HG03045 (cell line): ENCODE data around the gene KLHL17.
"Not testable (repeated sequence)": the region's sequence is repeated elsewhere in the genome, so short reads cannot be mapped to it uniquely, and the experiment has no call there.

ENCODE experiments used
- ATAC-seq: cut with Tn5 transposase; IDR thresholded peaks from one replicate; pipeline ENCODE4 v1.9.1; 2021; ENCODE audit warnings: mild to moderate bottlenecking, moderate library complexity; ENCODE audit not compliant: unreplicated experiment

Gene KLHL17

DNA sequence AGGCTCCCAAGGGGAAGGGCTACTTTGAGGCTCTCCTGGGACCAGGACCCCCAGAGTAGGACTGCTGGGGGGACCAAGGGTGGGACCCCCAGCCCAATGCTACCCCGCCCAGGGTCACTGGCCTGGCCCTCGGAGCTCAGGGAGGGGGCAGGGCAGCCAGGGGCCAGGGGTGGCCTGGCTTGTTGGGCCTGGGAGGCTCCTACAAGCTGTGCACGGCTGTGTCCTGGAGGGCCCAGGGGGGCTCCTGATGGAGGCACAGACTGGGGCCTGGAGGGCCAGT lies 37.3 kb downstream of the KLHL17 start:
- no peak for ATAC-seq

DNA sequence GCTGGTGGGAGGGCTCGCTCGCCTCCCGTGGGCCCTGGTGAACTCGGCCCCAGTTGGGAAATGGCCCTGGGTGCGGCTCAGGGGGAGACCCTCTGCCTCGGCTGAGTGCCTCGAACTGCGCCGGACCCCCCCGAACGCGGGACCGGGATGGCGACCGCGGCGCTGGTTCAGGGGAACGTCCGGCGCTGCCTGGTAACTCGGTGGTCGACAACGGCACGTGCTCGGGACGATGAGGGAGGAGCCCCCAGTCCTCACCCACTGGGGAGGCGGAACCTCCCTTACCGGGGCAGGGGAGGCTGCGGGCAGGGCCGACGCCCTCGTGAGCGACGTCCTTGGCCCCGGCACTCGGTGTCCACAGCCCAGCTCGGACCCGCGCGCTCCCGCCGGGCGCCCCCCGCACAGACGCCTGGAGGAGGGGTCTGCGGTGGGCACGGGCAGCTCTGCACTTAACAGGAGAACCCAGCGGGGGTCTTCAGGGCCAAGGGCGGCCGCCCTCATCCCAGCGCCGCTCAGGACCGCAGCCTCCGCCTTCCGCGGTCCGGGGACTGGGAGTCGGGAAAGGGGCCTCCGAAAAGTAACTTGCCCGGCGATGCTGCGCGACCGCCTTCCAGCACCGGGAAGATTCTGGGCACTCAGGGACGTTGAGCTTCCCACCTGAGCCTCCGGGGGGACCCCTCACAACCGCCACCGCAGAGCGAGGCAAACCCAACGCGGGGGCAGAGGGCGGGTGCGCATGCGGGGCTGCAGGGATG lies 37.8 kb downstream of the KLHL17 start:
- no peak for ATAC-seq

DNA sequence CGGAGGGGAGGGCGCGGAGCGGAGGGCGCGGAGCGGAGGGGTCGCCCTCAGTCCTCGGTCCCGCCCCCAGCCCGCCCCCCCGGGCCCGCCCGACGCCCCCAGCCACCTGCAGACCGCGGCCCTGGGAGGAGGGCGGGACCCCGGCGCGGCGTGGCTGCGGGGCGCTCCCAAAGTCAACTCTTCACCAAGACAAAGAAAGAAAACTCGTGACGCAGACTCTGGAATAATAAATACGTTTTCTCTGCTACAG lies 38.3 kb downstream of the KLHL17 start:
- ATAC-seq: no peak

DNA sequence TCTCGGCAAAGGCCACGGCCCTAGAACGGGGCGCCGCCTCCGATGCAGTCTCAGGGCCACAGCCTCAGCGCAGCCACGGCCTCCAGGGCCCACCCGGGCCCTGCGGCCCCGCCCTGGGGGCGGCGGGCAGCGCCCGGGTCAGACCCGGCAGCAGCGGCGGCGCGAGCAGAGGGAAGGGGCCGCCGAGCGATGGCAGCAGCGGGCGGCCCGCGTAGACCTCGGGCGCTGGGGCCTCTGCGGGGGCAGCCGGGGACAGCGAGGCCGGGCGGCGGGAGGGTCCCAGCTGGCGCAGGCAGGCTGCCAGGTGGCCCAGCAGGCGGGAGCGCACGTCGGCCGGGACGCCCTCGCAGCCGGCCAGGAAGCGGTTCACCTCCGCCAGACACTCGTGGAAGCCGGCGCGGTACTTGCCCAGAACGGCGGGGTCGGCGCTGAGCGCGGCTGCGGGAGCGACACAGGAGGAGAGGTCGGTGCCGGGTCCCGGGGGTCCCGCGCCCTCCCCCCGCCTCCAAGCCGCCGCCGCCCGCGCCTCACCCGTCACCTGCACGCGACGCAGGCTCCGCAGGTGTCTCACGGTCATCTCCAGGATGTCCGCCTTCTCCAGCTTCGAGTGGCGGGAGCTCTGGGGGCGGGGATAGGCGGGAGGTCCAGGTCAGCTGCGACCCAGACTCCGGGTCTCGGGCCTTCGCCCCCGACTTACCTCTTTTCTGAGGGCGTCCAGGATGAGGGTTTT lies 38.8 kb downstream of the KLHL17 start:
- ATAC-seq: no peak

DNA sequence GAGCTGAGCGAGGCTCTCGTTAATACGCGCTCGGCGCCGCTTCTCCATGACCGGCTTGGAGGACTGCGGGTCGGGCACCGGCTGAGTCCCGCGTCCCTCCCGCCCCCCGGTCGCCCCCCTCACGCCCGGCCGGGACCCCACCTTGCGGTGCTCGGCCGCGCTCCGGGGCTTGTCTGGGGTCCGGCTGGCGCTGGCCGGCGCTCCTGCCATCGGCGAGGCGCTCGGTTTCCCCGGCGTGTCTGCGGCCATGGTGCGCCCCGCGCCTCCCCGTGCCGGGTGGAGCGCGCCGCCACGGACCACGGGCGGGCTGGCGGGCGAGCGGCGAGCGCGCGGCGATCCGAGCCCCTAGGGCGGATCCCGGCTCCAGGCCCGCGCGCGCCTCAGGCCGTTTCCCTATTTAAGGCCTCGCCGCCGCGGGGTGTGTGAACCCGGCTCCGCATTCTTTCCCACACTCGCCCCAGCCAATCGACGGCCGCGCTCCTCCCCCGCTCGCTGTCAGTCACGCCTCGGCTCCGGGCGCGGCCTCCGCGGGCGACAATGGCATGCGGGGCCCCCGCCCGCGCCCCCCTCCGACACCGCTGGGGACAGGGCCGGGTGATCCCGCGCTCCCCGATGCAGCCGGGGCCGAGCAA lies 39.5 kb downstream of the KLHL17 start, which contains the start of gene HES4:
Gene HES4, minus strand, starts transcription at position 373 of the 632 bp plus-strand sequence. Its CDS starts 124 bp downstream, at position 249.
- ATAC-seq: peak; percentile 40

DNA sequence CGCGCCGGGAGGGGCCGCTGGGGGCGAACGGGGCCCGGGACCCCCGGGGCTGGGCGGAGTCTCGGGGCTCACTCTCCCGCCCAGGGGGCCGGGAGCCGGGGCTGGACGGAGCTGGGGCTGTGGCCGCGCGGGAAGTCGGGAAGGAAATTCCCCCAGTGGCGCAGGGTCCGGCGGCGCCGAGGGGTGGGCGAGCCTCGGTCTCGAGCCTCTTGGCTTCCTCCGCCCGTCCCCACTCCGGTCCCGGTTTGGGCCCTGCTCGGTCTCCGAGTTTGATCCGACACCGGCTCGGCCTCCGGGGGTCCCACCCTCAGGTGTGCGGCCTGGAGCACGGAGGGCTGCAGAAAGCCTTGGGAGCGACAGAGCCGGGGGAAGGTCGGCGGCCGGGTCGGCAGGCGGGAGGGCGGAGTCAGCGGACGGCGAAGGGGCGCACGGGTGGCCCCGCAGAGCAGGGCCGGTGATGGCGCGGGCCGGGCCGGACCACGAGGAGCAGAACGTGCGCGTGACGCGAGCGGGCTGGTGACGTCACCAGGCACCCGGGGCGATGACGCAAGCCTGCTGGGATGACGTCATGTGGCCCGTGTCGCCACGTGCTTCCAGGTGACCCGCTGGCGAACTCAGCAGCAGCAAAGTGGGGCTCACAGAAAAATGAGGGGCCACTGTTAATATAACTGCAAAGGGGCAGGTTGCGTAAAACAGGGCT lies 40.1 kb downstream of the KLHL17 start:
- peak; percentile 23 for ATAC-seq

DNA sequence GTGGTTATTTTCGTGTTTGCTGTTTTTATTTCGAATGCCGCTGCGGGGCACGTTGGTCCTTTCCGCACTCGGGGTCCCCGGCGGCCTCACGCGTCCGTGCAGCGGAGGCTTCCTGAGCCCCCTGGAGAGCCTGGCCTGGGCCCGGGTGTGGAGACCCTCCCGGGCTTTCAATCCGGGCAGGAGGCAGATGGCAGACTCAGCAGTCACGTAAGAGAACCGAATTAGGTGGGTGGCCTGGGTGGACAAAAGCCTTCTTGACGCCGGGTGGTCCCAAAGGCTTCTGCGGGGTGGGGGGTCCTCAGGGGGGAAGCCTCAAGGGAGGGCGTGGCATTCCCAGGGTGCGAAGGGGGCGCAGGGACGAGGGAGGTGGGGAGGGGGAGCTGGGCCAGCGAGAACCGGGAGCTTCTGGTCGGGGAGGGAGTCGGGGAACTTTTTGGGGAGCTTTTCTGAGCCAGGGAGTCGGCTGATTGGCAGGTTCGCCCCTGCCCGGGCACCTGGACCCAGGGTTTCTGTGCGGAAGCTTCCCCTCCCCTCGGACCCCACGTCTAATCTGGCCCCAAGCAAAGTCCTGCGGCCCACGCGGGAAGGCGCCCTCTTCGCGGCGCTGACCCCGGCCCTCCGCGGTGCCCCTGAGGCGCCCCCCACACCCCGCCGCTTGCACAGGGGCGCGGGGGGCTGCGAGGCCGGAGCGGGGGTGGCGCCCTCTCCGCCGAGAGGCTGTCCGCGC lies 40.8 kb downstream of the KLHL17 start:
- no peak for ATAC-seq

DNA sequence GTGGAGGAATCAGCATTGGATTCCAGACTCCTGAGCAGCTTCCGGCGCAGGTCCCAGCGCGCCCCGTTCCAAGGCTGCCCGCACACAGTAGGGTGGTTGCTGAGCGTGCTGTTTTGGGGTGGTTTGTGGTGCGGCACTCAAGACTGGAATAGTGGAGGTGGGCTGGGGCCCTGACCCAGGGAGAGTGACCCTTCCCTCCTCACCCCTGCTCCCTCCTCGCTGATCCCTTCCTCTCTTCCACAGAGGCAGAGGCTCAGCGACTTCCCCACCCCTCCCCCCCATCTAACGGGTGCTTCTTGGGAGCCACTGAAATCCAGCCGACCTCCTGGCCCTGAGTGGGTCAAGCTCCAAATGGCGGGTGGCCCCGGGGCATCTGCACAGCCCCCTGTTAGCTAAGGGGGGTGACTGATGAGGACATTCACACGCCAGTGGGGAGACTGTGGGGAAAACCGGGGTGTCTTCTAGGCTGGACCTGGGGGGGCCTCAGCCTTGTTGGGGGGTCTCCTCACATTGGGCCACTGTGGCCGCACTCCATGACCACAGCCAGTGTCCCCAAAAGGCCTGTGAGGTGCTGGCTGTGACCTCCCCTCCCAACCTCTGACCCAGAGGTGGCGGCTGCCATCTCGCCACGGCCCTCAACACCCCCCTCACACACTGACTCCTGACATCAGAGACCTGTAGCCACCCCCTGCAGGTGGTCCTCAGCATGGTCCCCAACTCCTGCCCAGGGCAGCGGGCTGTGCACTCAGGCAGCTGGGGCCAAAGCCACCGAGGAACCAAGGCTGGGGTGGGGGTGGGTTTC lies 43.4 kb downstream of the KLHL17 start:
- ATAC-seq: no peak

DNA sequence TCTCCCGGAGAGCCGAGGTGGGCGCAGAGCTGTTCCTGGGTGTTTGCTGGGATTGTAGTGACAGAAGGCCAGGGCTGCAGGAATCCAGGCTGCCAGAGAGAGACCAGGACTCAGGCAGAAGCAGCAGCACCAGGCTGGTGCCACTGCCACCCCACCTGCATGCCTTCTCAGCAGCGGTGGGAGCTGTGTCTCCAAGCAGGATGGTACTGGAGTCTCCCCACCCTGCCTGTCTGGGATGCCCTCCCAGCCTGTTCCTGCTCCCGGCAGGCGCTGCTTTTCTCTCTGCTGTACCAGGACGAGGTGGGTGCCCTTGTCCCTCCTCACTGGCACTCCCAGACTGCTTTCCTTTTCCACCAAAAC lies 44.0 kb downstream of the KLHL17 start:
- no peak for ATAC-seq

DNA sequence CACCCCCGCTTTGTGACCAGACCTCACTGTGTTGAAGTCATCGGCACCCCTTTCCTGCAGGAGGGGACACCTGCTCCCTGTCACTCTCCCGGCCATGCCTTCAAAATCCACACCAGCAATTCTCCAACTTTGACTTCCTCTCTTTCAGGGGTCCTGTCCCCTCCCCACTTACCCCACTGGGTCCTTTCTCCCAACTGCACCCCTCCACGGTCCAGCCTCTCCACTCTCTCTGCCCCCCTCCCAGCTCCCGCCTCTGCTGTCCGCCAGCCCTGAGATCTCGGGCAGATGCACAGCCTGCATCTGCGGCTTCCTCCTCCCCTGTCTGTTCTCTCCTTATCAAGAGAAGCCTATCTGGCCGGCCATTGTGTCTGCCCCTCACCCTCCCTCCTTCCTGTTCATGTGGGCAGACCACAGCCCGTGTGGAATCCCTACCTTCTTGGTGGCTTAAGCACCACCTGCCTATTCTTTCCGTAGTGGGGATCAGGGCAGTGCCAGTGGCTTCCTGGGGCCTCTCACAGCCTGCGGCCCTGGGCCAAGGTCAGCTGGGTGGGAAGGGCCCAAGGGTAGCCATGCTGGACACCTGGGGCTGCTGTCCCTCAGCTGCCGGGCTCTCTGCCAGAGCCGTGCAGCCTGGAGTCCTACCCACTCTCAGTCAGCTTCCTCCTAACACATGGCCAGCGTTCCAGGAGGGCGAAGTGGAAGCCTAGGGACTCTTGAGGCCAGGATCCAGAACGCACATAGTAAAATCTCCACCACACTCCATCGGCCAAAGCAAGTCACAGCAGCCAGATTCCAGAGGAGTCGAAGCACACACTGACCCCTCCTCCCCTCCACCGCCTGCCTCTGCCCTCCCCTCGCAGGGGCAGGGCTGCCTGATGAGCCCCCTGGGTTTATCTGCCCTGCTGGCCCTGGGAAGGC lies 44.7 kb downstream of the KLHL17 start:
- ATAC-seq: no peak

DNA sequence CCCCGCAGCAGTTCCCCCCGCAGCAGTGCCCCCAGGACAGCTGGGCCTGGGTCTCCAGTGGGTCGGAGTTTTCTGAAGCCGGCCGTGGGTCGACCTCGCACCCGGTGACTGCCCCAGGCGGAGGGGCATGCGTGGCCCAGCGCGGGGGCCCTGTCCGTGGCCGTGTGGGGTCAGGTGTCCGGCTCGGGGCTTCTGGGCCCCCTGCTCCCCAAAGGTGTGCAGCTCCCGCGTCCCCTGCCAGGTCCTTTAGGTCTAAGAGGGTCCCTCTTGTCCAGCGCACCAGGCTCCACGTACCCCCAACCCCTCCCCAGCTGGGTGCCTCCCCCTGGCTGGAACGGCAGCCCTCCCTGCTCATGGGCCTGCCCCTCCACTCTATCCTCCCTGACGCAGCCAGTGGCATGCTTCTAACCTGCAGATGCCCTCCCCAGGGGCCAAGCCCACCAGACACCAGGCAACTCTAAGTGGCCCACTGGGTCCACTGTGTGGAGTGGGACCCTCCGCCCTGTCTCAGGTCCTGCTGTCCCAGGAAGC lies 45.5 kb downstream of the KLHL17 start:
- no peak for ATAC-seq

DNA sequence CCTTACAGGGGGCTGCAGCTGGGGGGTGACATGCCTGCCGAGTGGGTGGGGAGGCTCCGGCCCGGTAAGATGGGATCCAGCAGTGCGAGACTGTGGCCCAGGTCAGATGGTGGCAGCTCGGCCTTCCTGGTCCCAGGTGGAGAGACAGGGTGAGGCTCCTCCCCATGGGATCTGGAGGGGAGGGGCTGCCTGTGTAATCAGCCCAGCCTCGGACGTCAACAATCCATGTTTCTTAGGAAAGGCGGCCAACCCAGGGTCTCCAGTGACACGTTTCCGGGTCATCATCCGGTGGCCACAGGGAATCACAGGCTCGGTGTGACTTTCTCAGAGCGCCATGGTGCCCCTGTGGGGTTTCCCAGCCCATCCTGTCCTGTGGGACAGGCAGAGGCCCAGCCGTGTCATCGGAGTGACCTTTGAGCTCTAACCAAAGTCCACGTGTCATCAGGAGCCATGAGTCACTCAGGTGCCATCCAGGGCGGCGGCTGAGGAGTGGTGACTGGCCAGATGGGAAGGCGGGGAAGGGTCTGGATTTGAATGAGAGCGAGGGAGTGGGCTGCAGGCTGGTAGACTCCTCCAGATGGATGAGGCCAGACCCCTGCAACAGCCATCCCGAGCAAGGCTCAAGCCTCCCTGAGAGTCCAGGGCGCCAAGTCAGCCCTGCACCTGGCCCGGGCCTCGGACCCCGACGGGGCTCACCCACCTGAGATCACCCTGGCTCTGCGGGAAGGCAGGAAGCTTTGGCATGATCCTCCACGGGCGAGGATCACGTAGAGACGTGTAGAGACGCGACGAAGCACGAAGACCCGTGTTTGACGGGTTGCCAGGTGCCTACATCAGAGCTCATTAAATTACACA lies 46.1 kb downstream of the KLHL17 start:
- no peak for ATAC-seq

DNA sequence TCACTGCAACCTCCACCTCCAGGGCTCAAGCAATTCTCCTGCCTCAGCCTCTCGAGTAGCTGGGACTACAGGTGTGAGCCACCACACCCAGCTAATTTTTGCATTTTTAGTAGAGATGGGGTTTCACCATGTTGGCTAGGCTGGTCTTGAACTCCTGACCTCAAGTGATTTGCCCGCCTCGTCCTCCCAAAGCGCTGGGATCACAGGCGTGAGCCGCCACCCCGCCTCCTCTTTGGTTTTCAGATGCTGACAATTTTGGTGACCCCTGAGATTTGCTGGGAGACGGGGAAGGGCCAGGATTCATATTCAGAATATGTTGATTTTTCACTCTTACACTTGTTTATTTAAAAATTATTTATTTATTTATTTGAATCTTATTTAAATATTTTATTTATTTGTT lies 49.7 kb downstream of the KLHL17 start:
- ATAC-seq: not testable (repeated sequence)

DNA sequence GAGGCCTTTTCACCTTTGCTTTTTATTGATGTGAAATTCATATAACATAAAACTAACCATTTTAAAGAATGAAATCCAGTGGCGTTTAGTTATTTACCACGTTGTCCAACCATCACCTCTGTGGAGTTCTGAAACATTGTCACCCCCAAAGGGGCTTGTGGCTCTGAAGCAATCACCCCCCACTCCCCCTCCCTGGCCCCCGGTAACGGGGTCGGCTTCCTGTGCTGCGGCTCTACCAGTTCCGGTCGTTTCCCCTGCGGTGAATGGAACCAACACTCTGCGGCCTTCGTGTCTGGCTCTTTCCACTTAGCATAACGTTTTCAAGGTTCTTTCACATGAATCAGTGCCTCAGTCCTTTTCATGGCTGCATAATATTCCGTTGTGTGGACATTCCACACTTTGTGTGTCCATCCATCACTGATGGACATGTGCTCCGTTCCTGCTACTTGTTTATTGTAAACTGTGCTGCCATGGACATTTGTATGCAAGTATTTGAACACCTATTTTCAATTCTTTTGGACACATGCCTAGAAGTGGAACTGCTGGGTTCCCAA lies 51.1 kb downstream of the KLHL17 start:
- ATAC-seq: no peak

DNA sequence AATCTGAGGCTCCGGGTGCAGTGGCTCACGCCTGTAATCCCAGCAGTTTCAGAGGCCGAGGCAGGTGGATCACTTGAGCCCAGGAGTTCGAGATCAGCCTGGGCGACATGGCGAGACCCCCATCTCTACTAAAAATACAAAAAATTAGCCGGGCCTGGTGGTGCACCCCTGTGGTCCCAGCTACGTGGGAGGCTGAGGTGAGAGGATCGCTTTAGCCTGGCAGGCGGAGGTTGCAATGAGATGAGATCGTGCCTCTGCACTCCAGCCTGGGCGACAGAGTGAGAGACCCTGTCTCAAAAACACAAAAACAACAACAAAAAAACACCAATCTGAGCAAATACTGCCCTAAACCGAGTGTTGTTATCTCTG lies 52.3 kb downstream of the KLHL17 start:
- not testable (repeated sequence) for ATAC-seq

DNA sequence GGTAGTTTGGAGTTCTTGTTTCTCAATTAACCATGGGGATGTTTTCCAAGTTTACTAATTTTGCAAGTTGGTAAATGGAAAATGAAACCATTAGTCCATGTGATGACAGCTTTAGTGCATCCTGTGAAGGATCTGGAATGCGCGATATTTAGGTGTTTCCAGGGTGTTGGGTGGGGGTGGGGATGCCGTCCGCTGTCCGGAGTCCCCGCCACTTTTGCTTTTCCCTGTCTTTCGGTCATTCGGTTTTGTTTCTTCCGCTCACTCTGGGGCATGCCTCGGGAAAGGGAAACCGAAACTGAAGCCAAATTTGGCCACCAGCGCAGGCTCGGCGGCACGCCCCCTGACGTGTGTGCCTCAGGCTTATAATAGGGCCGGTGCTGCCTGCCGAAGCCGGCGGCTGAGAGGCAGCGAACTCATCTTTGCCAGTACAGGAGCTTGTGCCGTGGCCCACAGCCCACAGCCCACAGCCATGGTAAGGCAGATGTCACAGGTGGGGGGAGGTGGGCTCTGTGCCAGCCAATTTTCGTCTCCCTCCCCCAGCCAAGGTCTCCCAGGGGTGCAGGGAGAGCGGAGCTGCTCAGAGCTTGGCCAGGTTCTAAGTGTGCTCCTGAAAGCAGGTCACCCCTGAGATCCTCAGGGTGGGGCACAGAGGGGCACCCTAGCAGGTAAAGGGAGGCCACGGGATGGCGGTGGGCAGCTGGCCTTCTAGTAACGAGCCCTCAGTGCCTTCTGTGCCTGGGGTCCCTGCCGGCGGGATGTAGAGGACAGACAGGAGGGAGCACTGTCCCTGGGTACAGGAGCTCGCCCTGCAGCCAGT lies 52.9 kb downstream of the KLHL17 start, which contains the start of gene ISG15:
Gene ISG15, plus strand, starts transcription at position 393 of the 817 bp plus-strand sequence. Its CDS starts 77 bp downstream, at position 470.
- ATAC-seq: peak; percentile 90
